Measurements from ENCODE around the gene KCNC3.
"Not testable (repeated sequence)": the region's sequence is repeated elsewhere in the genome, so short reads cannot be mapped to it uniquely, and the experiment has no call there.

Gene KCNC3

DNA sequence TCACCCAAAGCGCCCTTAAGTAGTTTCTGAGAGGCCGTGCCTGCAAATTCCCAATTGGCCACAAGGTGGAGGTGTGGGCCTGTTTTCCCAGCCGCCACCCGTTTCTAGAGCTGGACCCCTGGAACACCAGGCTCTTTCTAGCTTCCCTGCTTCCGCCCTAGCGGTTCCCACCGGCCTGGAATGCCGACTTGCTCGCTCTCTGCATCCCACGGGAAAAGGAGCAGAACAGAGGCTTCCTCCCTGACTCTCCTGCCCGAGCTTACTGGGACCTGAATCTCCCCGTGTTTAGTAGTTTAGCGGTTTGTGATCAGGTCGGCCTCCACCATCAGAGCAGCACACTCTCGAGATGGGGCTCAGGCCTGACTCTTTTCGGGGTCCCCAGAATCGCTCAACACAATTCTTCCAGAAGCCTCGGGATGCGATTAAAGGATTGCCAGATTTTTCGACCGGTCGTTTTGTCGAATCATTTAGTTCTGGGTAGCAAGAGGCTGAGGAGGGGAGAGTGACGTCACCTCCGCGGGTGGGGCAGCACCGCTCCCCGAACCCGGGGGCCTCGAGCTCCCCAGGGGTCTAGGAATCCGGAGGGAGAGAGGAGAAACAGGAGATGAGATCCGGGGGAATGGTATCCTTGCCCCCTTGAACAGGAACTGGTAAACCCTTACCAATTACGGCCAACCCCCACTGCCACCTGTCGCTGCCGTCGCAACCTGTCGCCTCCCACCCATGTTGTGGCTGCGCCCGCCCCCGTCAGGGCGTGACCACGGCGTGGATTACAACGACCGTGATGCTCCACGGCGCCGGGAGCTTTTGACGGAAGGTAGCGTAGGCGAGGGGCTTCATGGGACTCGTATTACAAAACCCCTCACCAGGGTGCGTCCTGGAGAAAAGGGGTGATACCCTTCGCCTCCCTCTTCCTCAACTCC lies 28.3 kb upstream of the KCNC3 start:
- no peak overlapping the region for H3K27ac Mint-ChIP-seq
- no peak overlapping the region for H3K4me3 Mint-ChIP-seq
- no peaks in the 10 kb centered on the region for H3K27me3 Mint-ChIP-seq (ENCODE audit: low read depth)
- H3K9me3 Mint-ChIP-seq, result no peaks in the 10 kb centered on the region
- H3K36me3 Mint-ChIP-seq (ENCODE audit: low read depth), result peaks cover 9% of the 10 kb centered on the region
- TF ChIP-seq, protein P1, sequence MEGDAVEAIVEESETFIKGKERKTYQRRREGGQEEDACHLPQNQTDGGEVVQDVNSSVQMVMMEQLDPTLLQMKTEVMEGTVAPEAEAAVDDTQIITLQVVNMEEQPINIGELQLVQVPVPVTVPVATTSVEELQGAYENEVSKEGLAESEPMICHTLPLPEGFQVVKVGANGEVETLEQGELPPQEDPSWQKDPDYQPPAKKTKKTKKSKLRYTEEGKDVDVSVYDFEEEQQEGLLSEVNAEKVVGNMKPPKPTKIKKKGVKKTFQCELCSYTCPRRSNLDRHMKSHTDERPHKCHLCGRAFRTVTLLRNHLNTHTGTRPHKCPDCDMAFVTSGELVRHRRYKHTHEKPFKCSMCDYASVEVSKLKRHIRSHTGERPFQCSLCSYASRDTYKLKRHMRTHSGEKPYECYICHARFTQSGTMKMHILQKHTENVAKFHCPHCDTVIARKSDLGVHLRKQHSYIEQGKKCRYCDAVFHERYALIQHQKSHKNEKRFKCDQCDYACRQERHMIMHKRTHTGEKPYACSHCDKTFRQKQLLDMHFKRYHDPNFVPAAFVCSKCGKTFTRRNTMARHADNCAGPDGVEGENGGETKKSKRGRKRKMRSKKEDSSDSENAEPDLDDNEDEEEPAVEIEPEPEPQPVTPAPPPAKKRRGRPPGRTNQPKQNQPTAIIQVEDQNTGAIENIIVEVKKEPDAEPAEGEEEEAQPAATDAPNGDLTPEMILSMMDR (IDR thresholded peaks at IDR 0.05; ENCODE audit: unreplicated experiment in 3 of 3), result peak; percentile 70 to 79 (median 74)
- no peaks in the 10 kb centered on the region for H3K4me1 Mint-ChIP-seq

DNA sequence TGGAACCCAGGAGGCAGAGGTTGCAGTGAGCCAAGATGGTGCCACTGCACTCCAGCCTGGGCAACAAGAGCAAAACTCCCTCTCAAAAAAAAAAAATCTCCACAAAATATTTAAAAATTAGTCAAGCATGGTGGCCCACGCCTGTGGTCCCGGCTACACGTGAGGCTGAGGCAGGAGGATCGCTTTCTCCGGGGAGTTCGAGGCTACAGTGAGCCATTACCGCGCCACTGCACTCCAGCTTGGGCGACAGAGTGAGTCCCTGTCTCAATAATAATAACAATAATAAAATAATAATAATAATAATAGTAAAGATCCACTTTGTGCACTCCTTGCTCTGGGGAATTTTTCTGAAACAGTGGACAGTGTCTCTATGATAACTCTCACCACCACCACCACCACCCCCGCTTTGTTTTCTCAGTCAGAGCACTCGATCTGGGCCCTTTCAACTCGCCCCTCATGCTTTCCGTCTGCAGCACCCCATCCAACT lies 27.6 kb upstream of the KCNC3 start:
- TF ChIP-seq, protein P1 (IDR thresholded peaks at IDR 0.05; ENCODE audit: unreplicated experiment in 3 of 3), result no peak

DNA sequence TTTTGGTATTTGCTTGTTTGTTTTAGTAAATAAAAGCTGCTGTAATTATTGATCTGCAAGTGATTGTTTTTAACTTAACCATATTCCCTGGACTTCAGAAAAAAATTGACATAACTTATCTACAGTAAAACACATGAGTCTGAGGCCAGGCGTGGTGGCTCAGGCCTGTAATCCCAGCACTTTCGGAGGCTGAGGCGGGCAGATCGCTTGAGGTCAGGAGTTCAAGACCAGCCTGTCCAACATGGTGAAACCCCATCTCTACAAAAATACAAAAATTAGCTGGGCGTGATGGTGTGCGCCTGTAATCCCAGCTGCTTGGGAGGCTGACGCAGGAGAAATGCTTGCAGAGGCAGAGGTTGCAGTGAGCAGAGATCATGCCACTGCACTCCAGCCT lies 24.3 kb upstream of the KCNC3 start:
- H3K4me1 Mint-ChIP-seq; H3K36me3 Mint-ChIP-seq (ENCODE audit: low read depth); H3K4me3 Mint-ChIP-seq; H3K27me3 Mint-ChIP-seq (ENCODE audit: low read depth); H3K27ac Mint-ChIP-seq; H3K9me3 Mint-ChIP-seq: not testable (repeated sequence)

More for the DNA sequence above, 27.6 kb upstream of the KCNC3 start:
- Mint-ChIP-seq H3K4me1 (no peaks in the 10 kb centered on the region), H3K36me3 (ENCODE audit: low read depth) (peaks cover 9% of the 10 kb centered on the region), H3K27ac (no peak overlapping the region), H3K9me3 (no peaks in the 10 kb centered on the region), H3K27me3 (ENCODE audit: low read depth) (no peaks in the 10 kb centered on the region), H3K4me3 (no peak overlapping the region)

DNA sequence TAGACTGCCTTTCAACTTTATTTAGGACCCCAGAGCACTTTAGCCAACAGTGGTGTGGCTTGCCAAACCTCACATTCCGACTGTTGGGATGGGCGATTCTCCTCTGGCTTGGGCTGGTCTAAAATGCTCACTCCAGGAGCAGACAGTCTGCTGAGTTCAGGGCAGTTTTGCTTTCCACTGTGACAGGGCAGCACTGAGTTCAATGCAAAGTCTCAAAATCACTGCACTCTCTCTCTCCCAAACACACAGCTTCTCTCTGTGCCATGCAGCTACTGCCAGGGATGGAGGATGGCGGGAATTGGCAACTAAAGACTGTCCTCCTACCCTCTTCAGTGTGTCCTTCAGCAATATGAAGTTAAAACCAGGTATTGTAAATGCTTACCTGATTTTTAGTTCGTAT lies 23.1 kb upstream of the KCNC3 start:
- Mint-ChIP-seq H3K4me1 (peaks cover 21% of the 10 kb centered on the region), H3K27ac (peak overlapping the region in 1 of 3 experiments; percentile 98), H3K36me3 (ENCODE audit: low read depth) (peaks cover 3% of the 10 kb centered on the region), H3K4me3 (no peak overlapping the region), H3K9me3 (no peaks in the 10 kb centered on the region), H3K27me3 (ENCODE audit: low read depth) (no peaks in the 10 kb centered on the region)
- TF ChIP-seq, protein P1 (IDR thresholded peaks at IDR 0.05; ENCODE audit: unreplicated experiment in 3 of 3), result no peak

DNA sequence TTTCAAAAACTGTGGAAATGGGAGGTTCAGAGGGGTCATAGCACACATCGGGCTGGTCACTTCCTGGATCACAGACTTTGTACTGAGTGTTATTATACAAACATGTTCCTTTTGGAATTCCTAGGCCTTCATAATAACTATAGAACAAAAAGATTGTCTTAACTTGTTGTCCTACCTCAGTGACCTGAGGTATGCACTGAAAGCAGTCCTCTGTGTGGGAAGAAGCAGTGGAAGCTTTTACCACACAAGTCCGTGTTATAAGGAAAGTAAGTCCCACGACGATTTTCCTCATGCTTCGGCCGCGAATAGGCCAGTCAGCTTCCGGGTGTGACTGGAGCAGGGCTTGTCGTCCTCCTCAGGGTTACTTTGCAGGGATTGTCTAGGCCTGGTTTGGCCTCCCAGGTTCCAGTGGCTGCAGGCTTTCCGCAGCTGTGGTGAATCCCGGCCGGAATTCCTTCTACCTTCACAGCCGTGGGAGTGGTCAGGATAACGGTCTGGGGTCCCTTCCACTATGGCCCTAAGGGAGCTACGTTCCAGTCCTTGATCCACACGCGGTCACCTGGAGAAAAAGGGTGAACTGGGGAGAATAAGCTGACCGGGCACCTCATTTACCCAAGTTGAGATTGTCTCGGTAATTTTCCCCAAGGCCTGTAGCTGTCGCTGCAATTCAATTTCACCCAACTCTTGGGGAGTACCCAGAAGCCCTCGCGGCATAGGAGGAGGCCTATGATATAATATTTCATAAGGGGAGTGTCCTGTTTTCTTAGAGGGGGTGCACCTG lies 20.3 kb upstream of the KCNC3 start:
- Mint-ChIP-seq H3K36me3 (ENCODE audit: low read depth) (peaks cover 22% of the 10 kb centered on the region), H3K27me3 (ENCODE audit: low read depth) (peaks cover 5% of the 10 kb centered on the region), H3K4me1 (peaks cover 28% of the 10 kb centered on the region)

DNA sequence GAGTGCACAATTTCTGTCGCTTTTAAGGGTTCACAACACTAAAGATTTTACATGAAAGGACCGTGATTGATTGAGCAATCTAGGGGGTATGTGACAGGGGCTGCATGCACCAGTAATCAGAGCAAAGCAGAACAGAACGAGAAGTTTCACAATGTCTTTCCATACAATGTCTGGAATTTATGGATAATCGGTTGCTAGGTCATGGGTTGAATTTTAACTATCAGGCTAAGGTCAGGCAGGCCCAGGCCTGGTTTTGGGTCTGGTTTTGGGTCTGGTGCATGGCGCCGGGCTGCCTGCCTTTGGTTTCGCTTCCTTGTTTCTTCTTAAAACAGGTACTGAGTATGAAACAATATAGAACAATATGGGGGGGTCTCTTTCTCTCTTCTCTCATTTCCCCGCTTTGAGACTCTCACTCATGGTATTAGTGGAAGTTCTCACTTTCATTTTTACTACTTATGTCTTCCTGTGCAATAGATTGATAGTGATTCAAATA lies 18.0 kb upstream of the KCNC3 start:
- H3K9me3 Mint-ChIP-seq, result peaks cover 16% of the 10 kb centered on the region
- peaks cover 33% of the 10 kb centered on the region for H3K36me3 Mint-ChIP-seq (ENCODE audit: low read depth)
- H3K27me3 Mint-ChIP-seq (ENCODE audit: low read depth), result not testable (repeated sequence)
- H3K27ac Mint-ChIP-seq, result peak overlapping the region; percentile 96 to 98 (median 98)
- peak overlapping the region in 2 of 3 experiments; percentile 13 to 24 for H3K4me3 Mint-ChIP-seq
- peaks cover 28% of the 10 kb centered on the region for H3K4me1 Mint-ChIP-seq

More for the DNA sequence above, 20.3 kb upstream of the KCNC3 start:
- Mint-ChIP-seq H3K9me3 (peaks cover 12% of the 10 kb centered on the region), H3K27ac (peak overlapping the region; percentile 95 to 98 (median 98)), H3K4me3 (no peak overlapping the region)
- TF ChIP-seq, protein P1 (IDR thresholded peaks at IDR 0.05; ENCODE audit: unreplicated experiment in 3 of 3), result peak in 2 of 3 experiments; percentile 12 to 15

Measured in nephron (organoid).